ENCODE results near the gene GNGT2.

DNA sequence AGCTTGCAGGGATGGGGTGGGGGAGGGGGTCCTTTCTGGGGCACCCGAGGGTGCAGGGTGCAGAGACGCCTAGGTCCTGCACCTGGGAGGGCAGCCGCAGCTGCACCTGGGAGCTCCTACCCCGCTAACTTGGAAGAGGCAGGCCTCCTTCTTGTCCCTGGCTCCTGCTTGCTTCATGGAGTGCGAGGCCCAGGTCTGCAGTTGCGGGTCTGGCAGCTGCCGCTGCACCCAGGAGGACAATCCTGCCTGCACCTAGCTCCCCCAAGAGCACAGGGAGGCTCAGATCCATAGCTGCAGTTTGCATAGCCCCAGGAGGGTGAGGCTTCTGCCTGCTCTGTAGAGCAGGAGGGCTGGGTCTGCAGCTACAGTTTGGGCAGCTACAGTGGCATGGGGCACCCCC, 26.6 kb downstream of the GNGT2 start:
- TF ChIP-seq, protein P1, sequence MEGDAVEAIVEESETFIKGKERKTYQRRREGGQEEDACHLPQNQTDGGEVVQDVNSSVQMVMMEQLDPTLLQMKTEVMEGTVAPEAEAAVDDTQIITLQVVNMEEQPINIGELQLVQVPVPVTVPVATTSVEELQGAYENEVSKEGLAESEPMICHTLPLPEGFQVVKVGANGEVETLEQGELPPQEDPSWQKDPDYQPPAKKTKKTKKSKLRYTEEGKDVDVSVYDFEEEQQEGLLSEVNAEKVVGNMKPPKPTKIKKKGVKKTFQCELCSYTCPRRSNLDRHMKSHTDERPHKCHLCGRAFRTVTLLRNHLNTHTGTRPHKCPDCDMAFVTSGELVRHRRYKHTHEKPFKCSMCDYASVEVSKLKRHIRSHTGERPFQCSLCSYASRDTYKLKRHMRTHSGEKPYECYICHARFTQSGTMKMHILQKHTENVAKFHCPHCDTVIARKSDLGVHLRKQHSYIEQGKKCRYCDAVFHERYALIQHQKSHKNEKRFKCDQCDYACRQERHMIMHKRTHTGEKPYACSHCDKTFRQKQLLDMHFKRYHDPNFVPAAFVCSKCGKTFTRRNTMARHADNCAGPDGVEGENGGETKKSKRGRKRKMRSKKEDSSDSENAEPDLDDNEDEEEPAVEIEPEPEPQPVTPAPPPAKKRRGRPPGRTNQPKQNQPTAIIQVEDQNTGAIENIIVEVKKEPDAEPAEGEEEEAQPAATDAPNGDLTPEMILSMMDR (IDR thresholded peaks at IDR 0.05) = no peak
- no peak for TF ChIP-seq POLR2A (IDR thresholded peaks at IDR 0.05)
- no peak for TF ChIP-seq POLR2AphosphoS5 (IDR thresholded peaks at IDR 0.05)
- no peak for TF ChIP-seq EP300 (IDR thresholded peaks at IDR 0.05; ENCODE audit: low read depth)

All from transverse colon (tissue), 4 donors.